Spleen (tissue), 7 donors: Measurements from ENCODE around the gene ACSM2B.
"Not testable (repeated sequence)": the region's sequence is repeated elsewhere in the genome, so short reads cannot be mapped to it uniquely, and the experiment has no call there.

Experiments
- CTCF ChIP-seq, 11 experiments: fragments of 200-600 bp in 7 of 11; fragments of 450-650 bp in 4 of 11; sonication (generic) in 4 of 11; IDR thresholded peaks in 8 of 11; conservative IDR thresholded peaks in 3 of 11; 1 replicate in 7 of 11; 2 replicates in 4 of 11; pipeline versions ENCODE4 v1.4.0 to v1.8.0; 2016 to 2021; ENCODE audit warnings: antibody characterized with exemption in 11 of 11, inconsistent platforms in 4 of 11, mild to moderate bottlenecking in 1 of 11
- POLR2A ChIP-seq, 3 donors: fragments of 450-650 bp; IDR thresholded peaks; one replicate each; pipeline ENCODE4 v1.5.1; 2017; ENCODE audit warnings: antibody characterized with exemption in 3 of 3, mild to moderate bottlenecking in 1 of 3
- POLR2AphosphoS5 ChIP-seq, 3 donors: sonication (generic); formaldehyde crosslinking; IDR thresholded peaks; one replicate each; pipeline ENCODE4 v1.5.1; 2017; ENCODE audit warnings: antibody characterized with exemption in 3 of 3
- donor health status: DM: no; HTN: no; CAD: no; lungs with moderate emphysema.
- donor health status: DM: no; HTN: no; CAD: no.
- donor health status: DM: no; HTN: no; CAD: no.

- not testable (repeated sequence) for TF ChIP-seq CTCF (IDR thresholded peaks at IDR 0.05 in 8 of 11, conservative IDR thresholded peaks at IDR 0.05 in 3 of 11); POLR2AphosphoS5 (IDR thresholded peaks at IDR 0.05); POLR2A (IDR thresholded peaks at IDR 0.05)
Measured at GRCh38 chr16:20553493-20553892, 22.7 kb downstream of the ACSM2B start.
